Stimulated activated CD8-positive, alpha-beta memory T cell treated with anti-CD3 and anti-CD28 coated beads, Interleukin-7, amount 100 ng/mL, for 48 hours (primary cell): Measurements from ENCODE around the gene RHEBL1.
"Not testable (repeated sequence)": the region's sequence is repeated elsewhere in the genome, so short reads cannot be mapped to it uniquely, and the experiment has no call there.

Source experiments
- DNase-seq, 2 donors: peaks; one replicate each; pipeline ENCODE4 v3.0.0-alpha.2; 2020; ENCODE audit warnings: low read depth in 1 of 2; ENCODE audit errors: extremely low read depth in 1 of 2

The RHEBL1 gene

GRCh38 chr12:49089821-49090773, 20.3 kb upstream of the RHEBL1 start:
- no peak for DNase-seq

DNA sequence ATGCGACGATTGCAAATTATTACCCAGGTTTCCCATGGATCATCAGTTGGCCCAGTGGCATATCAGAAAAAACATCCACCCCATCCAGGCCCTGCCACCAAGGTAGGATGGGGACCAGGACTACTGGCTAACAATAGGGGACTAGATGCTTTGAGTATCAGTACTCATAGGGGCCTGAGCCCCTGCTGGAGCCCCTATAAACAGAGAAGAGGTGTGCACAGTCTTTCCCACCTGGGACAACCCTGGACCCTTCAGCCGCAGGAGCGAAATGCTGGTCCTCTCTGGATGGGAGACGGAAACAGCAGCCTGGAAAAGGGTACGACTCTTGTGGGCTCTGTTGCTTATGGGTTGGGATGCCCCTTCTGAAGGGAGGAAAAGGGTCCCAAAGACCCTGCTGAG, 19.2 kb upstream of the RHEBL1 start:
- no peak for DNase-seq

DNA sequence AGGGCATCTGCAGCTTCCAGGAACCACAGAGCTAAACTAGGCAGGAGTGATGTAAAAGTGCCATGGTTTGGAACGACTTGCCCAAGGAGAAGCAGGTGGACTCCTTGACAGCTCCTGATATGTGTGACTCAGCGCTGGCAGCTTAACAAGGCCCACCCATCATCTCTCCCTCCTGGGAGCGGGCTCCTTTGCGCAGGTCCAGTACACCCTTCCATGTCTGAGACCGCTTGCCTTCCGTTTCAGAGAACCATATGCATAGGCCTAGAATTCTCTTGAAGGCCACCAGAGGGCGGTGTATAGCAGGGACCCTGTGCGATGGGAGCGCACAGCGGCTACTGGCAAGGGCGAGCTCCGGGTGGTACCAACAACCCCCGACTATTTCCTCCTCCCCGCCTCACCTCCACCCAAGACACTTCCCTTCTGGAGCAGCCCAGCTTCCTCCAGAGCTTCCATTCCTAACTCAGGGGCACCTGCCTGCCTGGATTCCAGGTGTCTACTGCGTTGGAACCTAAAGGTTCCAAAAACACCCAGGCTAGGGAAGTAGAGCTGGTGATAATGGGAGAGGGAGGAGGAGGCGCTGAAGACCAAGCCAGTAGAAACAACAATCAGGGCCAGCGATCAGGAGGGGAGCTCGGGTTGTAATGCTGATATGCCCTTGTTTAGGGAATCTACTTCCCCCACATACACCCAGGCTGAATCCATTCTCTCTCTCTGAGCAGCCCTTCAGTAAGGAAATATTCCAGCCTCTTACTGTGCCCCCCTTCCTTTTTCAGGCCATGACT, 18.6 kb upstream of the RHEBL1 start:
- DNase-seq, result peak; percentile 25 to 61

- no peak for DNase-seq
These were observed 16.3 kb upstream of the RHEBL1 start for GRCh38 chr12:49086116-49086515.

- no peak for DNase-seq
These were observed 14.7 kb upstream of the RHEBL1 start for GRCh38 chr12:49084438-49084837.

- no peak for DNase-seq
These were observed 10.0 kb upstream of the RHEBL1 start for GRCh38 chr12:49079793-49080192.

- no peak for DNase-seq
These were observed 1.2 kb upstream of the RHEBL1 start for GRCh38 chr12:49070971-49071370.

DNA sequence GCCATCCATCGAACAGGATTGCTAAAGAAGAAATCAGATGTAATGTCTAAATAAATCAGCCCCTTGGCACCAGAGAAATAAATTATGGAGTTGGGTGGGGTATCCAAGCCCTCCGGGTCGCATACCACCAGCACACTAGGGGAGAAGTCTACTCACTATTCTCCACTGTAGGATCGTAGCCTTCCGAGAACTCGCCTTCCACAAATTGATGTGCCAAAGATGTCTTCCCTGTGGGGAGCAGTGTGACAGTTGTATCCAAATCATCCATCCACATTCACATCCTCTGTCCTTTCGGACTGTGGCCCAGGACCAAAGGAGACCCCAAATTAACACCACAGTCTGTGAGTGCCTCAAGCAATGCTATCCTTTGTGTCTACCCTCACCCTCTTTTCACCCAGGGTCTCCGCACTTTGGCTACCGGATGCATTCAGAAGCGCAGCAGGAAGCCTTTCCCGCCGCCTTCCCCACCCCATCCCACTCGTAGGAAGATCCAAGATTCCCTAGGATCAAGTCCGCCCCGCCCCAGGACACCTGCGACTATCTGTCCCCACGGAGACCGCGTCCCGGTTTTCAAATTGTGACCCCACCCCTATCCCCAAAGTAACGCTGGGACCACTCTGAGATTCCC, 786 bp downstream of the RHEBL1 start:
- DNase-seq, result no peak

DNA sequence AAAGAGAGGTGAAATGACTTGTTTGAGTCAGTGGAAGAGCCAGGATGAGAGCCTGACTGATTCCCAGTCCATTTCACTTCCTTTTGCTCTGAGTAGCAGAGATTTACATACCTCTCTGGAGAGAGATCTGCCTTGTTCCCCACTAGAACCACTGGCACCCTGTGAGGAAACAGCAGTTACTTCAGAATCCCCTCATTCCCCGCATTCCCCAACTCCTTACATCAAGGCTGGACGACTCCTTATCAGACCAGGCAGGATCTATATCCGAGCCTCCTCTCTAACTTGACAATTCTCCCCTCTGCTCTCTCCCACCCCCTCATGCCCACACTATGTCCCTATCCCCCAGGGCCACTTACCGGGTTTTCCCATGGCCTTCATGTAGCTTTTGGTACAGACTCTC, 3.7 kb downstream of the RHEBL1 start:
- no peak for DNase-seq

DNA sequence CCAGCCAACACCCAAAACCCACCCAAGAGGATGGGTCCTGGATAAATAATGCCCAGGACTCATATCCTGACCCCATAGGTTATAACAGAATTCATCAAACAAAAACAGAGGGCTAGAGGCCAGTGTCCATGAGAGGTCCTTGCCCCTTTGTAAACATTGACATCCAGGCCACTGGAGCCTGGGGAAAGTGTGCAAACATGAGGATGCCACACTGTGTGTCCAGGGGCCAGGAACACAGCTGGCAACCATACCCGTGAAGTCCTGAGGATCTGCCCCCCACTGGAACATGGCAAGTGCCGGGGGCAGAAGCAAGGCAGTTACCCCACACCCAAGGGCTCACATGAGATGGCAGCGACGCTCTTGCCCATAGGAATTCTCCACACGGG, 5.0 kb downstream of the RHEBL1 start:
- DNase-seq, result no peak

DNA sequence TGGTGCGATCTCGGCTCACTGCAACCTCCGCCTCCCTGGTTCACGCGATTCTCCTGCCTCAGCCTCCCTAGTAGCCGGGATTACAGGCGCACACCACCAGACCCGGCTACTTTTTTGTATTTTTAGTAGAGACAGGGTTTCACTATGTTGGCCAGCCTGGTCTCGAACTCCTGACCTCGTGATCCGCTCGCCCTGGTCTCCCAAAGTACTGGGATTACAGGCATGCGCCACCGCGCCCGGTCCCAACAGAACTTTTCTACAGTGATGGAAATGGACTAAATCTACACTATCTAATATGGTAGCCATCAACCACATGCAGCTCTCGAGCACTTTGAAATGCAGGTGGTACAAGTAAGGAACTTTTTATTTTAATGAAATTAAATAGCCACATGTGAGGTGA, 7.9 kb downstream of the RHEBL1 start:
- not testable (repeated sequence) for DNase-seq

- DNase-seq, result no peak
These were observed 8.6 kb downstream of the RHEBL1 start for GRCh38 chr12:49061157-49061650.

- DNase-seq, result peak; percentile 73 to 83
These were observed 9.3 kb downstream of the RHEBL1 start, which contains the start of gene KMT2D for GRCh38 chr12:49060237-49061156. Gene KMT2D, minus strand, starts transcription at chr12:49060794. Its CDS starts 5,470 bp downstream, at chr12:49055324.

- no peak for DNase-seq
These were observed 10.2 kb downstream of the RHEBL1 start for GRCh38 chr12:49059299-49060171.

GRCh38 chr12:49059045-49059298, 10.8 kb downstream of the RHEBL1 start:
- no peak for DNase-seq

GRCh38 chr12:49058366-49059044, 11.3 kb downstream of the RHEBL1 start:
- DNase-seq, result no peak

DNA sequence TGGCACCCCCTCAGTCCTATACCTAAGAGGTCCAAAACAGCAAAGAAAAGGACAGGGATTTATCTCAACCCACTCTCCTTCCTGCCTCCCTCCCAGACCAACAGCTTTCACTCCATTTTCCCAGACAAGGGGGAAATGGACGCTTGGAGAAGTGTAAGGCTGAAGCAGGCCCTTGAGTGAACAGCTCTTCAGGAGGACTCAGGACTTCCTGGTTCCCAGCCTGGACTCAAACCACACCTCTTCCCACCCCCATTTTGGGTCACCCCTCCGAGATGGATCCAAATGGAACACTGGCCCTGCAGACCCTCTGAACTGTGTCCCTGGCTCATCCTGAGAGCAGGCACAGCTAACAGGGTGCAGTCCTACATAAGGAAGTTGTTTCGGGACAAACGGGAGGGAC, 11.9 kb downstream of the RHEBL1 start:
- no peak for DNase-seq

DNA sequence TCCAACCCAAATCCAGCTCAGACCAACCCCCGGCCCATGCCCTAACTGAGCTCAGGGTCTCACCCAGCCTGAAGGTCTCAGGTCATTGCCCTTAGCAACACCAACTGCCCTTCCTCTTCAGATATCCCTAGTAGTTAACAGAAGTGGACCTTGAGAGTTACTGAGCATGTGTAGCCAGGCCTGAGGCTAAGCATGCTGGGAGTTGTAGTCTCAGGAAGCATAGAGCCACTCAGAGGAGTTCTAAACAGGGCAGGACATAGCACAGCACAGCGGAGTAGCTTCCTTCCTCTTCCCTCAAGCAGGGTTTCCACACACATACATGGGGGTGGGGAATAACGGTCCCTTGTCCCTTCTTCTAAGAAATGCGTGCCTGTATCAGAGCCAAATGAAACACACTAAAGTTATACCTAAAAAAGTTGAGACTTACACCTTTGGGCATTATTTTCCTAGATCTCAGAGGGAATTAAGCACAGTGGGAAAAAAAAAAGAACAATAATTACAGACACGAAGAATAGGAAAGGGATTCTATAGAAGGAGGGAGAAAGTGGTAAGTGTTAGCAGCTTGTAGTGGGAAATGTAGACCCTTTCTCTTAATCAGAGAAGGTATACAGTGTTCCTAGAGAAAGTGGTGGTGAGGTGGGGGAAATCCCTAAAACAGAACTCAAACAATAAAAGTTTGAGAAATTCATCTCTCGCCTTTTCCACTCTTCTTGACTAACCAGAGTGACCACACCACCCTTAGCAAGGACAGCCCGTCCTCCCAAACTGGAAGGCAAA, 13.6 kb downstream of the RHEBL1 start:
- peak in 1 of 2 donors; percentile 32 for DNase-seq
